Mesodermal cell (in vitro differentiated cells): Measurements from ENCODE around the gene CD2AP.

Experiments
- H3K27ac ChIP-seq: 2 replicates; pipeline ENCODE4 v1.7.0; 2013; ENCODE audit warnings: mild to moderate bottlenecking, low read depth, low read length, moderate library complexity; ENCODE audit not compliant: severe bottlenecking
- H3K36me3 ChIP-seq: 2 replicates; pipeline ENCODE4 v1.7.1; 2013; ENCODE audit warnings: mild to moderate bottlenecking, low read length, moderate library complexity; ENCODE audit not compliant: control insufficient read depth, insufficient read depth
- H3K4me1 ChIP-seq: one replicate; pipeline ENCODE4 v1.7.1; 2013; ENCODE audit warnings: mild to moderate bottlenecking, low read length; ENCODE audit not compliant: insufficient read depth, control insufficient read depth, poor library complexity, severe bottlenecking
- H3K4me3 ChIP-seq: 2 replicates; pipeline ENCODE4 v1.7.0; 2013; ENCODE audit warnings: low read length, control low read depth, mild to moderate bottlenecking; ENCODE audit not compliant: insufficient read depth, poor library complexity, severe bottlenecking; ENCODE audit errors: extremely low read depth
- H3K9me3 ChIP-seq: 2 replicates; pipeline ENCODE4 v1.7.1; 2013; ENCODE audit warnings: mild to moderate bottlenecking, low read length, moderate library complexity; ENCODE audit not compliant: control insufficient read depth
- WGBS, 2 experiments: methylation state at CpG; one replicate each; pipeline ENCODE4 v1.1.5; 2013; ENCODE audit warnings: missing lambda C conversion rate in 2 of 2; ENCODE audit not compliant: insufficient coverage in 2 of 2; 5-methylcytosine and 5-hydroxymethylcytosine counted together

The CD2AP gene

DNA sequence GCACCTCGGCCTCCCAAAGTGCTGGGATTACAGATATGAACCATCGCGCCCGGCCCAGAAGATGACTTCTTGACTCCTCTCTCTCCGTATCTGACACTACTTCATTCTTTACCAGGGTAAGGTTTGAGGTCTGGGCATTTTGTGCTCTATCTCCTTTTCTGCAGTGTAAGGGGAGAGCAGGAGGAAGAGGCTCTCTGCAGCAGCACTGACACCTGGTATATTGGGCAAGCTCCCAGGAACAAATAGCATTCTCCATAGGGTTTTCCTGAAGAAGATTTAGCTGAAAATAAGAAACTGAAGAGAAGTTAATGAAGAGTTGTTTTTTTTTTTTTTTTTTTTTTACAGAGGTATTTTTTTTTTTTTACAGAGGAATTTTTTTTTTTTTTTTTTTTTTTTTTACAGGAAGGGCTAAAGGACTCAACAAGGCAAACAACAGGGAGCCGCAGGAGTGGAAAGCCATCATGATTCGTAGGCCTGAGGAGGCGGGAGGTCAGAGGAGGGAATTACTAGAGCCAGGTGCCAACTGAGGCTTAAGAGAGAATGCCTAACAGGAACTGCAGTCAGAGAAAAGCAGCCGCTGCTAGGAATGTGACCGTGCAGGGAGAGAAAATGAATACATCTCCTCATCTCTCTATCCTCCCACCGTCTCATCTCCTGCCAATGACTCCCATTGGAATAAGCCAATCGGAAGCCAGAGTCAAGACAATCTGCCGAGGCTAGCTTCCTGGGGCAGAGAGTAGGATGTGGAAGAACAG lies 186.1 kb downstream of the CD2AP start:
- 61 to 69% methylated on average over 2 to 3 of the region's 13 CpGs for WGBS, 2 experiments
- Histone ChIP-seq H3K36me3 (peaks cover 15% of the 10 kb centered on the region), H3K27ac (no peak overlapping the region), H3K4me3 (no peak overlapping the region), H3K4me1 (peaks cover 20% of the 10 kb centered on the region), H3K9me3 (no peaks in the 10 kb centered on the region)

- Histone ChIP-seq H3K4me3 (no peak overlapping the region), H3K36me3 (peaks cover 15% of the 10 kb centered on the region), H3K9me3 (no peaks in the 10 kb centered on the region), H3K4me1 (peaks cover 25% of the 10 kb centered on the region), H3K27ac (no peak overlapping the region)
- 81 to 83% methylated on average over 2 to 3 of the region's 3 CpGs for WGBS, 2 experiments
These were observed 187.5 kb downstream of the CD2AP start for GRCh38 chr6:47665112-47665511.

DNA sequence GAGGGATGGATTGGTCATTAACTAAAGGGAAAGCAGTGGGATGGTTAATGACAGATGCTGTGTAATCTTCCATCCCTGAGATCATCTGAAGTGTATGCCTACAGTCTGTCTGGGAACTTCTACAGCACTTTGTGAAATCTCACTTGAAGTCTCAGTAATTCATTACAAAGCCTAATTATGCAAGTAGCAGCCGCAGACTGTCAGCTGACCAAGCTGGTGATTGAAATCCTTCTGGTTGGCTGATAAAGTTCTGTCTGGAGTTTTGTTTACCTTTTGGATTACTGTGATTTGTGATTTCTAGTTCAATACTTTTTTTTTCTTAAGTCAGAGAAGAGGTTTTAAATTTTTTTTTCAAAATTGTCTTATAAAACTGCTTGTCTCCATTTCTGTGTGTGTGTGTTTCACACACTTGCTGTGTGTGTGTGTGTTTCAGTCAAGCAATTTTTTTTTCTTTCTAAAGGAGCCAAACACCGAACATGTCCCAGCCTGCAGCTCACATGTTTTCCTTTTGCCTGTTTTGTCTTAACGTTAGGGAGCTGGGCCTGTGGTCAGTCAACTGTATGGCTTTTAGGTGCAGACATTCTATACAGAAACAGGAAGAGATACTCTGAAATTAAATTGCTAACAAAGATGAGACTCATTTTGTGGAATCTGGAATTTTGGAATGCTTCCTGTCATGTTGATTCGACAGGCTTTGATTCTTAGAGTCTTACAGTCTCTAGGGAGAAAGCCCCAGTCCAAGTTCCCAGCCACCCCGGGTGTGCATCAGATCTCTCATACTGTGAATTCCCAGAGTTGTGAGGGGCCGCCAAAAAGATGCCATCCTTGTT lies 192.3 kb downstream of the CD2AP start:
- 16 to 20% methylated on average over 3 of the region's 6 CpGs for WGBS, 2 experiments
- peaks cover 44% of the 10 kb centered on the region for H3K4me1 ChIP-seq
- H3K4me3 ChIP-seq: no peak overlapping the region

GRCh38 chr6:47670851-47671250 lies 193.3 kb downstream of the CD2AP start:
- peak overlapping the region; percentile 92 for H3K27ac ChIP-seq

More for the DNA sequence above, 192.3 kb downstream of the CD2AP start:
- peak overlapping the region; percentile 92 for H3K27ac ChIP-seq
- H3K36me3 ChIP-seq: peaks cover 17% of the 10 kb centered on the region
- no peaks in the 10 kb centered on the region for H3K9me3 ChIP-seq

DNA sequence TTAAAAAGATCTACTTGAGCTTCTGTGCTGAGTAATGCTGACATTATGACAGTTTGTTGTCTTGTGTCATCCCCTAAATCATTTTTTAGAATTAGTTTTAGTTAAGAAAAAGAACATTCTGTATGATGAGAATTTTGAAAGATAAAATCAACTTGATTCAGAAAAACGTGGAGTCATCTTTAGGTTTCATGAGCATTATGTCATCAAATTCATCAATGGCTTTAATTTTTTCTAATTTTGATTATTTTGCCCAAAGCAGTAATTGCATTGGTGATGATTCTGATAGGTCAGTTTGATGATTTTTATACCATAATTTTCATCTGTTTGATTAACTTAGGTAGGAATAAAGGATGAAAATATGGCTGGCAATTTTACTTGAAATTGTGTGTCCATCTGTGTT lies 194.2 kb downstream of the CD2AP start:
- Histone ChIP-seq H3K36me3 (peaks cover 12% of the 10 kb centered on the region), H3K9me3 (no peaks in the 10 kb centered on the region), H3K27ac (peak overlapping the region; percentile 92), H3K4me3 (no peak overlapping the region), H3K4me1 (peaks cover 44% of the 10 kb centered on the region)
- WGBS, 2 experiments: no CpG with 5 or more reads among the region's 1 CpG

More at GRCh38 chr6:47670851-47671250, 193.3 kb downstream of the CD2AP start:
- Histone ChIP-seq H3K36me3 (peaks cover 12% of the 10 kb centered on the region), H3K9me3 (no peaks in the 10 kb centered on the region), H3K4me3 (no peak overlapping the region), H3K4me1 (peaks cover 44% of the 10 kb centered on the region)
- WGBS, 2 experiments: 0% methylated on average over 1 of the region's 3 CpGs; no CpG with 5 or more reads in 1 of the 2 experiments

DNA sequence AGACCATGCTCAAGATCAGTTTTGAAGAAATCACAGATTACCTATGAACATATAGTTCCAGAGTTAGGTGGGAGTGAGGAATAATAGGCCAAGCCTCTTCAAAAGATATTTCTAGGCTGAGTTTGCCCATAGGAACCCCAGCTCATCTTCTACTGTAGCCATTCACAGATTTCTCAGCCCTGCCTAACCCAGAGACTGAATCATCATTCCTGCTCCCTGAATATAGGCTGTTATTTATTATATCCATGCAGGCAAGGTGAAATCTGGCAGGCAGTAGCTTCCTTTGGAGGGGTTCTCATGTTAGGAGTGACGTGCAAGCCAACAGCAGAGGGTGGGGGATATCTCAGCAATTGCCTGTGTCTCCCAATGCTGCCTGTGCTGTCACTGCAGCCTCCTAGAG lies 195.2 kb downstream of the CD2AP start:
- H3K36me3 ChIP-seq: peaks cover 14% of the 10 kb centered on the region
- H3K27ac ChIP-seq: no peak overlapping the region
- H3K9me3 ChIP-seq: no peaks in the 10 kb centered on the region
- H3K4me1 ChIP-seq: peaks cover 41% of the 10 kb centered on the region
- no peak overlapping the region for H3K4me3 ChIP-seq
- 73% methylated on average over 1 of the region's 1 CpG; no CpG with 5 or more reads in 1 of the 2 experiments for WGBS, 2 experiments

DNA sequence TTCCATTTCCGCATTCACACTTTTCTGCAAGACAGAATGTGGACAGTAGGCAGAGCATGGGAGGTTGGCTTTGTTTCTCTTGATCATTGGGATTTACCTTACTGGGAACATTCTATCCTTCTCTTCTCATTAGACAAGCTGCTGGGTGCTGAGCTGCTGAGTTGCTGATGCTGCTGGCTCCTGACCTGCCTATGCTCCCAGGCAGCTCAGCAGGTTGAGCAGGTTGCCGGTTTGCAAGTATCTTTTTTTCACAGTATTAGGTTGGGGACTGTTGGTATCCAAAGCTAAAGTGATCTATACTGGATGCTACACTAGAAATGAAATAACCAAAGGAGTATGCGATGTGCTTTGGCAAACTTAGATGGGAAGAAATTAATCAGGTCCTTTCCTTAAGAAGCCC lies 197.1 kb downstream of the CD2AP start:
- no peak overlapping the region for H3K4me3 ChIP-seq
- WGBS, 2 experiments: 100% methylated on average over 1 of the region's 3 CpGs; no CpG with 5 or more reads in 1 of the 2 experiments
- peaks cover 23% of the 10 kb centered on the region for H3K4me1 ChIP-seq
- H3K27ac ChIP-seq: no peak overlapping the region
- H3K9me3 ChIP-seq: no peaks in the 10 kb centered on the region
- H3K36me3 ChIP-seq: peaks cover 21% of the 10 kb centered on the region
